HuH-7 (cell line): ENCODE results near the gene EHBP1.
A peak's percentile ranks its signal among the peaks of the same experiment; 100 is the strongest.
"Not testable (repeated sequence)": the region's sequence is repeated elsewhere in the genome, so short reads cannot be mapped to it uniquely, and the experiment has no call there.

ENCODE experiments used
- DNase-seq: peaks from one replicate; pipeline ENCODE4 v3.0.0; 2011; ENCODE audit warnings: low spot score

The EHBP1 gene

DNA sequence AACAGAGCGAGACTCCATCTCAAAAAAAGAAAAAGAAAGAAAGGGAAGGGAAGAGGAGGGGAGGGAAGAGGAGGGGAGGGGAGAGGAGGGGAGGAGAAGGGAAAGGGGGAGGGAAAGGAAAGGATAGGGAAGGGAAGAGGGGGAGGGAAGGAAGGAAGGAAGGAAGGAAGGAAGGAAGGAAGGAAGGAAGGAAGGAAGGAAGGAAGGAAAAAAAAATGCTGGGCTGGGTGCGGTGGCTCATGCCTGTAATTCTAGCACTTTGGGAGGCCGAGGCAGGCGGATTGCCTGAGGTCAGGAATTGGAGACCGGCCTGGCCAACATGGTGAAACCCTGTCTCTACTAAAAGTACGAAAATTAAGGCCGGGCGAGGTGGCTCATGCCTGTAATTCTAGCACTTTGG, 314.2 kb downstream of the EHBP1 start:
- DNase-seq = not testable (repeated sequence)

- peak; percentile 45 for DNase-seq
These were observed 317.9 kb downstream of the EHBP1 start for GRCh38 chr2:63023444-63023843.

- no peak for DNase-seq
These were observed 321.7 kb downstream of the EHBP1 start for GRCh38 chr2:63027220-63027619.

GRCh38 chr2:63029058-63029457, 323.5 kb downstream of the EHBP1 start:
- no peak for DNase-seq

- no peak for DNase-seq
These were observed 329.0 kb downstream of the EHBP1 start for GRCh38 chr2:63034526-63034925.

DNA sequence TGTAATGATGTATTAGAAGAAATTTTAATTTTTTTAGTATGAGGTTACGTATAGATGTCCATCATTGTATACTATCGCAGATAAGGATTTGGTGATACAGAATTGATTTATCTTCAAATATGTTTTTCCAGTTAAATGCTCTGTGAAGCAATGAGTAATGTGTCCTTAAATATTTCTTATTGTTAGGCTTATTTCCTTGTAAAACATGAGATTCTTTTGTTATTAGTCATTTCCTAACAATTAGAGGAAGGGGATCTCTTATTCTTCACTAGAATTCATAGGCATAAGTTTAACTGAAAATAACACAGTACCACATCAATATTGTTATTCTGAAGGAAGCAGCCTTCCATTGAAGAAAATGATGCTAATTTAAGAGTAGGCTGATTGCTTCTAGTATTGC, 329.7 kb downstream of the EHBP1 start:
- no peak for DNase-seq

GRCh38 chr2:63035660-63036059, 330.1 kb downstream of the EHBP1 start:
- no peak for DNase-seq

DNA sequence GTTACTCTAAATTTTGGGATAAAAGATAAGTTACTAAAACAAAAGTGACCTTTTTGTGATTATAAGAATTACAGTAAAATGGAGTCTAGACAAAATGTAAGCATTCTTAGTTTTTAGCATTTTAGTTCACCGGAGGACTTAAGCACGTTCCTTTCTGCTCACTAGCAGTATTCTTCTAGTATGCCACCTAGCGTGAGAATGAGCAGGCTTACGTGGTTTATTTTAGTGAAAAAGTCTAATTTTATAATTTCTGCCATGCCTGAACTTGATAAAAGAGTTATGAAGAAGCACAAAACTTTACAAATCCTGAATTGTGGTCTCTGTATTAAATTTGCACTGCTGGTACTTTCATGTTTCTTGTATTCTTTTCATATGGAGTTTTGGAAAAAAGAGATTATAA, 332.5 kb downstream of the EHBP1 start:
- no peak for DNase-seq

DNA sequence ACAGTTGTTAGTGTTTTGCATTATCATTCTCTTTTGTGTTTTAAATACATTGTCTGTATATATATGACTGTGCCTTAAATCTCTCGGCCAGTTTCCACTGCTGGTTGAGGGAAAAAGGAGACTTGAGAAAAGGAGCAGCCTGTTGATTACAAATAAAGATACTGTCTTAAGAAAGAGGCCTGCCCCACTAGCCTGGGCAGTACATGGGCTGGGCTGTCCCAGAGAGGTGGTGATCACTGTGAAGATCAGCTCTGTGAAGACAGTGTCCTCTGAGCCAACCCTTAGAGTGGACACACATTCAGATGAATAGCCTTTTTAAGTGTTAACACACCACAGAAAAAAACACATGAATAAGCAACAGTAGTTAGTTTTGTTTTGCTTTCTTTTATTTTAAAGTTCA, 335.1 kb downstream of the EHBP1 start:
- DNase-seq = no peak

DNA sequence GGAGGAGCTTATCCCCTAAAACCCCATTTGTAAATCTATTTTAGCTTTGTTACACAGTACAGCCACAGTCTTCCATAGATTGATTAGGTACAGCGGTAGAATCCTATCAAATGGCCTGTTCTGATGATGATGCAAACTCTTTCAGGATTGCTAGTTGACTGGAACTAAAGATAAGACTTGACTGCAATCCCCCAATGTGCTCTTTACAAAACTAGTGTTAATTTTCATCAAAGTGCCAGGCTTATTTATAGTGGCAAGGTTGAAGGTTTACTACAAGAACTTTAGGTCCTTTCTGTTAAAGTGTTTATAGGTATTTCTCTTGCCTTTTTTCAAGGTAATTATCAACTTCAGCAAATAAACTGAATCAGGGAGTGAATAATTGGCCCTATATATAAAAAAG, 336.1 kb downstream of the EHBP1 start:
- DNase-seq = no peak

DNA sequence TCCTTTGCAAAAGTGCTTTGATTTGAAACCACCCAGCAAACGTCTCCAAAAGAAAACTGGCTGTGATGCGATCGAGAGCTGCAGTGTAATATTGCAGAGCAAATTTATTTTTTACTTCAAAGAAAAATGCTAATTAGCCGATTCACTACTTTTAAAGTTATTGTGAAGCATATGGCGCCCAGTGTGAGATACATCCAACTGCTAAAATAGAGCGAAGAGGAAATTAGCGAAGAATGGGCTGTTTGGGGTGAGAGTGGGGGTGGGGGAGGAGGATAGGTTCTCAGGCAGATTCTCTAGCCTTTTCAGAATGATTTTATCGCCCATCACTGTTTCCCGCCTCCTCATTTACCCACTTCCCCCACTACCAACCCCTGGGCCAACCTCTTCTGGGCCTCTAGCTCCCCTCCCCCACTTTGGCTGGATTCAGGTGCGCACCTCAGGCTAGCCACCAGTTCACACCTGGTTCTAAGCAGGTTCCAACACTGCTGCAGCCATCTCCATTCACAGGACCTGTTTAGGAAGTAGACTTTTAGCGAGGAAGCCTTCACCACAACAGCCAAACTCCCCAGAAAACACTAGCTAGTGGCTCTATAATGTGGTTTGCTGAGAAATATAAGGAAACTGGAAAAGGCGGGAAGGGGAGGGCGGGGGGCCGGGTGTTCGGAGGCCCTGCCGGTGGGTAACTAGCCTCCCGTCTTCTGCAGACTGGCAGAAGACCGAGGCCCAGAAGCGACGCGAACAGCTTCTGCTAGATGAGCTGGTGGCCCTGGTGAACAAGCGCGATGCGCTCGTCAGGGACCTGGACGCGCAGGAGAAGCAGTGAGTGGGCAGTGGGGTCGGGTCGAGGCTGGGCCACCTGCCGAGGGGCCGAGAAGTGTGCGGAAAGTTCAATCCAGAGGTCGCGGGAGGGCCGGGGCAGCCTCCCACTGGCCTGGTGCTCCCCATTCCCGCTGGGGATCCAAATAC, 339.1 kb downstream of the EHBP1 start:
- DNase-seq = no peak

DNA sequence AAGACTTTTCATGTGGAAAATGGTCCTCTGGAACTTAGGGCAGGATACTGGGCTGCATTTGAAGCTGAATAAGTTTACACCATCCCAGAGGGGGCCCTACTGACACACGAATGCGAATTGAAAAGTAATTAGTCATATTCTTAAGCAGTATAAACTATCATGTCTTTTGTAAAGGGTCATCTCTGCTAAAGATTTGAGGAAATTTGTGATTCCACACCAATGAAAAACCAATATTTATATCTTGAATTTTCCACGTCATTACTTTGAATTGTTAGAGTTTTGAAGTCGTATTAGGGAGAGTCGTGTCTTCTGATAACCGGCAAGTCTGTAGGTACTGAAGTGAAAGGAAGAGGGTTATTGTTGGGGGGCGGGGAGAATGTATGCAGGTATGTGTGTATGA, 341.0 kb downstream of the EHBP1 start:
- no peak for DNase-seq

DNA sequence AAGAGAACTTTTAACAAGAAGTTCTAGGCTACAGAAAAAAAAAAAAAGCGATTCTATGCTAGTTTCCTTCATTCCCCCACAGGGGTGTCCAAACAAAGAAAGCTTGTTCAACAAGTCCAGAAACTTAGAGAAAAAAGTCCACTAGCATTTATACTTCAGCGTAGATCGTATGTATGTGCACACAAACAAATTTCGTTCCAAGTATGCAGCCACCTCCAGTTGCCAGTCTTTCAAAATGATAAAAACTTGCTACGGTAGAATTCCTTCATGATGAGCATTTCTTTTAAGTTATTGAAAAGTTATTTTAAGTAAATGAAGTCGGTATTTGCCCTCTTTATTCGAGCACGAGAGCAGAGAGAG, 341.4 kb downstream of the EHBP1 start:
- no peak for DNase-seq

- no peak for DNase-seq
These were observed 342.1 kb downstream of the EHBP1 start for GRCh38 chr2:63047321-63048279.

GRCh38 chr2:63048367-63049171, 343.1 kb downstream of the EHBP1 start:
- no peak for DNase-seq

- DNase-seq = peak; percentile 54
These were observed 343.9 kb downstream of the EHBP1 start for GRCh38 chr2:63049211-63049969.

DNA sequence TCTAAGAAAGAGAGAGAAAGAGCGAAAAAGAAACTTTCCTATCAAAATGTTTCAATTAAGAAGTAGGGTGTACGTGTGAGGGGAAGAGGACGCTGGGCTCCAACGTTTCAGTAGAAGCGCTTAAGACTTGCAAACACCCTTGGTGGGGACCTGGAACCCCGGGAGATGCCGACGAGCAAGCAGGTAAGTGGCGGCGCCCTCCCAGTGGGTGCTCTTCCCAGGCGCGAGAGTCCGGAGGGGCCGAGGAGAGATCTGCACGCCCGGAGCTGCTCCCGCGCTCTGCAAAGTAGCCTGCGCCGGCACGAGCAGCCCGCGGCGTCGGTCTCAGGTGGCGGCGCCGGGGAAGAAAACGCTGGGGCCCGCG, 344.4 kb downstream of the EHBP1 start:
- DNase-seq = peak; percentile 71

- DNase-seq = peak; percentile 100
These were observed 345.0 kb downstream of the EHBP1 start, which contains the start of gene OTX1 for GRCh38 chr2:63050334-63051041. Gene OTX1 (plus strand): TSS chr2:63050830. CDS start chr2:63052991, 2,161 bp downstream.

DNA sequence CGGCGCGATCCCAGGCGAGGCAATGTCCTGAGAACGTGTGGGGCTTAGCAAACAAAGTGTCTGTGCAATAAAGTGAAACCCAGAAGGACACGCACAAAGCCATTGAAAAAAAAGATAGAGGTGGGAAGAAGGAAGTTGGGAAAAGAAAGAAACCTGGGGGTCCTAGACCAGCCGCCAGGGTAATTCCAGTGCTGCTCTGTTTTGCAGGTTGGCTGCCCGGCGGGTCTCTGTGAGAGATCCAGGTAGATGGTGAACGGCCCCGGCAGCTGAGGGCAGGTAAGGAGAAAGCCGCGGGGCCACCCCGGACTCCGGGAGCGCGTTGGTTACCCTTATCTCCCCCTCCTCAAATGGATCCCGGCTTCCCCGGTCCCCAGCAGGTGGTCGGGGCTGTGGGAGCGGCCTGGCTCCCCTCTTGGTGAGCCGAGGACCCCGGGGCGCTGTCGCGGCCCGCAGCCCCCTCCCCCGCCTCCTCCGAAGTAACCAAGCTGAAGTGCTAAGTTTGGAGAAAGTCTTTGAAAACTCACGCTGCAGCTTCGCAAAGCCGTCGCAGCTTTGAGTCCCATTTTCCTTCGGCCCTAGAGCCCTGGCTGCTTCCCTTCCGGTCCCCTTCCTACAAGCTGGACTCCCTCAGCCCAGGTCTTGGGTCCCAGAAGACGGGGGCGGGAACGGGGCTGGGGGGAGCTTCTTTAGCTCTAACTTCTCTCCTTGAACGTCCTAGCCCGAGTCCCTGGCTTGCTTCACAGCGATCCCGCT, 345.7 kb downstream of the EHBP1 start:
- peak; percentile 66 for DNase-seq
